Femur (tissue), 1 donor: Measurements from ENCODE around the gene BYSL.
A peak's percentile ranks its signal among the peaks of the same experiment; 100 is the strongest.

Experiments used
- DNase-seq: peaks from one replicate; pipeline ENCODE4 v3.0.0-alpha.2; 2017

Gene BYSL, protein sequence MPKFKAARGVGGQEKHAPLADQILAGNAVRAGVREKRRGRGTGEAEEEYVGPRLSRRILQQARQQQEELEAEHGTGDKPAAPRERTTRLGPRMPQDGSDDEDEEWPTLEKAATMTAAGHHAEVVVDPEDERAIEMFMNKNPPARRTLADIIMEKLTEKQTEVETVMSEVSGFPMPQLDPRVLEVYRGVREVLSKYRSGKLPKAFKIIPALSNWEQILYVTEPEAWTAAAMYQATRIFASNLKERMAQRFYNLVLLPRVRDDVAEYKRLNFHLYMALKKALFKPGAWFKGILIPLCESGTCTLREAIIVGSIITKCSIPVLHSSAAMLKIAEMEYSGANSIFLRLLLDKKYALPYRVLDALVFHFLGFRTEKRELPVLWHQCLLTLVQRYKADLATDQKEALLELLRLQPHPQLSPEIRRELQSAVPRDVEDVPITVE

DNA sequence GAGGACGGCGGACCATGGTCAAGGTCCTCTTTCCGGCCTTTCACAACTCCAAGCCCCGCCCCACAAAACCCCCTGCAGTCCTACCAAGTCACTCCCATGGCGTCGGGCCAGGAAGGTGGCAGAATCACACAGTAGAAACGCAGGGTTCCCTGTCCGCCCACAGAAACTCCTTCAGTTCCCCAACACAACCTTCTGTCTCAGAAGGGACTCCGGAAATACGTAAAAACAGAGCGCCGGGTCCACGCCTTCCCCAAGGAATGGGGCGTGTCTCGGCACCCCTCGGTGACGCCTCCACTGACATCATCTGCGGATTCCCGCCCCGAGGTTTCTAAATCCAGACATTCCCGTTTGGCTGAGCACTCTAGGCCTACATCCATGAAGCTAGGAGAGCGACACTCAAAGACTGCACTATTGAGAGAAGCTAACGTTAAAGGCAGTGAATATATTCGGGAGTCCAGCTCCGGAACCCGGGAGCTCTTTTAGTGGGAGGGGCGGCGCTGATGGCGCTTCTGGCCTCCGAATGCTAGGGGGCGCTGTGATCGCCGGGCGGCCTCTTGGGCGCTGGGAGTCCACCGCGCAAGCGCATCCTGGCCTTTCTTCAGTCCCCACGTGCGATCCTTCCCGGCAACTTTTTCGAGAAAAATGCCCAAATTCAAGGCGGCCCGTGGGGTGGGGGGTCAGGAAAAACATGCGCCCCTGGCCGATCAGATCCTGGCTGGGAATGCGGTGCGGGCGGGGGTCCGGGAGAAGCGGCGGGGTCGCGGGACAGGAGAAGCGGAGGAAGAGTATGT is at the start of gene BYSL, which contains the start of gene MED20:
Gene BYSL, plus strand, starts transcription at position 579 of the 791 bp plus-strand sequence. Its CDS starts 64 bp downstream, at position 643.
Gene MED20, minus strand, starts transcription at position 219 of the 791 bp plus-strand sequence. Its CDS starts 121 bp downstream, at position 98.
- peak; percentile 97 for DNase-seq

DNA sequence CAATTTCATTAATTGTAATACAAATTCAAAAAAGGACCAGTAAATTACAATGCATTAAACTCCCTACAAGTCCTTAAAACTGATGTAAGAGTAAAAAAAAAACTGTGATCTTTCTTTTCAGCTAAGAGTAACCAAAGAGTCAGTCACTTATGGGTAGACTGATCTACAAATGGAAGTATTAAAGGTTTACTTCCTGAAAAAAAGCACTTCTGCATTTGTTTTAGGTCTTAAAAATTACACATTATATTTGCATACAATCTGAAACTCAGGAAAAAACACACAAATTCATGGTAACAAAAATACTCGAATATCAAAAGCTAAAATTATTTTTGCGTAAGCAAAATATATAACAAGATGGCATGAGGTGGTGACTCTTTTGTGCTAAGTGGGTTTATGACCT is 49.6 kb upstream of the BYSL start:
- DNase-seq = no peak

GRCh38 chr6:41872147-41872546 is 49.2 kb upstream of the BYSL start:
- DNase-seq = no peak

DNA sequence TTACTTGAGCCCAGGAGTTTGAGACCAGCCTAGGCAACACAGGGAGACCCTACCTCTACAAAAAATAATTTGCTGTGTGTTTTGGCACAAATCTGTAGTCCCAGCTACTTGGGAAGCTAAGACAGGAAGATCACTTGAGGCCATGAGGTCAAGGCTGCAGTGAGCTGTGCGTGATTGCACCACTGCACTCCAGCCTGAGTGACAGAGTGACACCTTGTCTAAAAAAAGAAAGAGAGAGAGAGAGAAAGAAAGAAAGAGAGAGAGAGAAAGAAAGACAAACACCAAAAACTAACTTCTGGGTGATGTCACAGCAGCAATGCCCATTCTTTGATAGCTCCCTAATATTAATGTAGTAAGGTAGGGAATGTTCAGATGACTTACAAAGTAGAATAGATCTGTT is 46.6 kb upstream of the BYSL start:
- DNase-seq = no peak

DNA sequence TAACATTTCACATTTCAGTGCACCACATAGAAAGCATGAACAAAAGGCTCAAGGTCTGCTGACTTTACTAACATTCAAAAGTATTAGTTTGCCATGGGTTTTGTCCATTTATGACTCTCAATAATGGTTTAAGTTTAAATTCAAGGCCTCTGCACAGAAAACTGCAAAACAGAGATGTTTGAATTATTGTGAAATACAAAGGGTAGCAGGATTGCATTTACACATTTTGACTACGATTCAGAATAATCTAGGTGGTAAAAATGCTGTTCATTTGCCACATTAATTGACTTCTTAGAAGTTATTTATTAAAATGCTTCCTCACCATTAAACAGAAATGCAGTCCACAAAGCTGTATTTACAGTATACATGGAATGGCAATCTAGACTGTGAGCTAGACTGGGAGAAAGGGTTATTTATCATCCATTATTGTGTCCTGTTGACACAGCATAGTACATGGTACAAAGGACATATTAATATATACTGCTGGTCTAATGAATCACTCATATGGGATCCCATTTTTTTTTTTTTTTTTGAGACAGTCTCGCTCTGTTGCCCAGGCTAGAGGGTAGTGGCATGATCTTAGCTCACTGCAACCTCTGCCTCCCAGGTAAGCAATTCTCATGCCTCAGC is 44.1 kb upstream of the BYSL start:
- DNase-seq = no peak

- no peak for DNase-seq
These were observed 43.1 kb upstream of the BYSL start for GRCh38 chr6:41878246-41878645.

DNA sequence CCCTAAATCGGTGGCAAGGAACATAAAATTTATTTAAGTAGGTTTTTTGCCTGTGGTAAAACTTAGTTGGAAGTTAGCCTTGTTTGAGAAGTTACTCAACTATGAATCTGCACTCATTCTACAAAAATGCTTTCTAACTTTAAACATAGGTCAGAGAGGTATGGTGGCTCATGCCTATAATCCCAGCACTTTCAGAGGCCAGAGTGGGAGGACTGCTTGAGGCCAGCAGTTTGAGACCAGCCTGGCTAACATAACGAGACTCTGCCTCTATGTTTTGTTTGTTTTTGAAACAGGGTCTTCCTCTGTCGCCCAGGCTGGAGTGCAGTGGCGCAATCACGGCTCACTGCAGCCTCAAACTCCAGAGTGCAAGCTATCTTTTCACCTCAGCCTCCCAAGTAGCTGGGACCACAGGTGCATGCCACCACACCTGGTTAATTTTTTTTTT is 42.3 kb upstream of the BYSL start:
- DNase-seq = no peak

DNA sequence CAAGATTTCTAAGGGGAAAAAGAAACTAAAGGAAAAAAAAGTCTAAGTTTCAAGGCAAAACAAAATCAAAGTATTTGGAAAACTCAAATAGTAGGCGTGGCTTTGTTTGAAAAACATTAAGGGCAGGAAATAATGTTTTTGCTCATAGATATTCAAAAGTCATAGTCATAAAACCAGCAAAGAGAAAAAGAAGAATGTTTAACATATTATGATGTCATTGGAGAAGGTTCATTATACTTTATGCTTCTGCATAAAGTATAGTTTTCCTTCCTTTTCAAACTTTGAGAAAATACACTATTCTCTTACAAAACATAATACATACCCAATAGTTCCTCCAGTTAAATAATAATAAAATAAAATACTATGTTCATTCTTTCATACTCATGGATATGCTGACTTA is 39.8 kb upstream of the BYSL start:
- DNase-seq = no peak

- no peak for DNase-seq
These were observed 36.3 kb upstream of the BYSL start for GRCh38 chr6:41884957-41885356.

- no peak for DNase-seq
These were observed 35.4 kb upstream of the BYSL start for GRCh38 chr6:41885930-41886329.

GRCh38 chr6:41887331-41887751 is 34.0 kb upstream of the BYSL start:
- no peak for DNase-seq

GRCh38 chr6:41892921-41893564 is 28.3 kb upstream of the BYSL start:
- DNase-seq = no peak

- DNase-seq = peak; percentile 20
These were observed 26.7 kb upstream of the BYSL start for GRCh38 chr6:41894366-41895299.

- peak; percentile 94 for DNase-seq
These were observed 25.7 kb upstream of the BYSL start, which contains the start of gene USP49 for GRCh38 chr6:41895300-41896233. Gene USP49, minus strand, starts transcription at chr6:41895375. Its CDS starts 88,392 bp downstream, at chr6:41806983.

DNA sequence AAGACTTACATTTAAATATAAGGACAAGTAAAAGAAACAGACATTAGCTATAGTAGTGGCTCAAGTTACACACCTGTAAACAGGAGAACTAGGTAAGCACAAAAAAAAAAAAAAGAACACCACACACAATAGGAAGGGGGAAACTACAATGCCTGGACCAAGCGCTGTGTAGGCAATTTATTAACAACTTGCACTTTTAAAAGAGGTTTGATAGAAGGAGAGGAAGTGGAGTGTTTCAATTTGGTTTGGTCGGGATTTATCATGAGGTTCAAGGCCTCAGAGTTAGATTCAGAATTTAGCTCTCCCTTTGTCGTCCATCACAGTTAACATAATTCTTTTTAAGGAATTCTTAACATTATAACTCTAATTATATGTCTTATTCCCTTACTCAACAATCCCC is 25.0 kb upstream of the BYSL start:
- no peak for DNase-seq

- no peak for DNase-seq
These were observed 20.4 kb upstream of the BYSL start for GRCh38 chr6:41900861-41901260.

DNA sequence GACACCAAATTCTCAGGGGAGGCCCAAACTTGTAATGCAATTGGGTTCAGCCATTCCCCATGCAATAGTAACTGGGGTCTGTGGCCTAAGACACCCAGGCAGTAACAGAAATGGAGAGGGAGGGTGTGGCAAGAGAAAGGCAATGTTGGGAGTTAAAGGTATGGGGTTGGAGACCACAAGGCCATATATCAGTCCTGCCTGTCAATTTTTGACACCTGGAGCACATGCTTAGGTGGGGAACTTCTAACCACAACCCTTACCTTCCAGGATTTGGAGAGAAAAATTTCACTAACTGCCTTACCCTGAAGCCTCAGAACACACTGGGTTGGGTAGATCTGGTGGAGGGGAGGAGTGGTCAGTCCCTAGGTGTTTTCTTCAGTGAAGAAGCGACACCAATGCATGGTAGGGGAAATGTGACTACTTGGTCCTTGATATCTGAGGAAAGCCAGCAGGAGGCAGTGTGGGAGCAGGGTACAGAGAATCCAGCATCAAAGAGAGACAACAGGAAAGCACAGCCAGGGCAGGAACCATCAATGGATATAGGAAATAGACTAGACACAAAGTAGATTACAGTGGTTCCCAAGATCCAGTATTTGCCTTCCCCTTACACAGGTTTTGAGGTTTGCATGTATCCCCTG is 19.3 kb upstream of the BYSL start:
- DNase-seq = no peak

DNA sequence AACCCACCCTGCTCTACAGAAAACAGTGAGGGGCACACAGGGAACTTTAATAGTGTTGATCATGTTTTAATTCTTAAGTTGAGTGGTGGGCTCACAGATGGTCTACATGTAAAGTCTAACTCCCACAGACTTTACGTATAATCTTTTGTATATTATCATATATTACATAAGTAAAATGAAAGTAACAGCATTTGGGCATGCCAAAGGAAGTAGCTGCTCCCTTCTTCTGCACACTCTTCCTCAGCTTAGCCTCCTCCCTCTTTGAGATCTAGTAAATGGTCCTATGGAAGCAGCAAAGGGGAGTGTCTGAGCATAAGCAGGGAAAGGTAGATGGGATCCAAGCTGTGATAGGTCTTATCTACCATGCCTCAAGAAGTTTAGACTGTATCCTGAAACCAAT is 11.6 kb upstream of the BYSL start:
- no peak for DNase-seq

GRCh38 chr6:41914343-41914742 is 7.0 kb upstream of the BYSL start:
- DNase-seq = no peak
